Activated CD8-positive, alpha-beta memory T cell treated with anti-CD3 and anti-CD28 coated beads, Interleukin-2, amount 50 U/mL, for 1 hour (primary cell): ENCODE measurements around the gene OR4S1.
"Not testable (repeated sequence)": the region's sequence is repeated elsewhere in the genome, so short reads cannot be mapped to it uniquely, and the experiment has no call there.

ENCODE experiments used
- DNase-seq: peaks from one replicate; pipeline ENCODE4 v3.0.0-alpha.2; 2020; ENCODE audit errors: extremely low read depth

Gene OR4S1, protein sequence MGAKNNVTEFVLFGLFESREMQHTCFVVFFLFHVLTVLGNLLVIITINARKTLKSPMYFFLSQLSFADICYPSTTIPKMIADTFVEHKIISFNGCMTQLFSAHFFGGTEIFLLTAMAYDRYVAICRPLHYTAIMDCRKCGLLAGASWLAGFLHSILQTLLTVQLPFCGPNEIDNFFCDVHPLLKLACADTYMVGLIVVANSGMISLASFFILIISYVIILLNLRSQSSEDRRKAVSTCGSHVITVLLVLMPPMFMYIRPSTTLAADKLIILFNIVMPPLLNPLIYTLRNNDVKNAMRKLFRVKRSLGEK

DNA sequence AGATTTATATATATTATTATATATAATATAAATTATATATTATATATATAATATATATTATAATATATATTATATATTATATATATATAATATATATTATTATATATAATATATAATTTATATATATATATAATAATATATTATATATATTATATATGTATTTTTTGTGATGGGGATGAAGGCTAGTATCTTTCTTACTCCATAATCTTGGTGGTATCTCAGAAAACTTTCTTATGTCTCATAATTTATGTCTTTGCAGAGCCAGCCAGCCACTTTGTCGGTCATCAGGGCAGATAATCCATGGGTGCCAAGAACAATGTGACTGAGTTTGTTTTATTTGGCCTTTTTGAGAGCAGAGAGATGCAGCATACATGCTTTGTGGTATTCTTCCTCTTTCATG lies at the start of gene OR4S1:
OR4S1 (plus strand) TSS at position 301 of the 400 bp plus-strand sequence; CDS start at position 301, 0 bp downstream.
- DNase-seq, result no peak

DNA sequence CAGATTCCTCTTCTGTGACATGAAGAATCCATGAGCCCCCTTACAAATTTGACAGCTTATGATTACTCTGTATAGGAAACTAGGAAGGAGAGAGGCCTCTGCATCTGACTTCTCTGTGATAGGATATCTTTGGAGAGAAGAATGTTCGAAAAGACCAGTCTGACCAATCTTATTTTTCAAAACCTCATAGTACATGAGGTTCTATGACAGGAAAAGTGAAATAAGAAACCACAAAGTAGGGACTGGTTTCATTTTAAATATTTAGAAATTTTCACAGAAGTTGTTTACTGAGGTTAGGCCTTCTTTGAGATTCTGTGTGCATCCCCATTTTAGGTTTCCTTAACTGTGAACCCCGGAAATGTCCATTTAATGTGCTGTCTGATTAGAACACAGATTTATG lies 44.4 kb upstream of the OR4S1 start:
- no peak for DNase-seq

DNA sequence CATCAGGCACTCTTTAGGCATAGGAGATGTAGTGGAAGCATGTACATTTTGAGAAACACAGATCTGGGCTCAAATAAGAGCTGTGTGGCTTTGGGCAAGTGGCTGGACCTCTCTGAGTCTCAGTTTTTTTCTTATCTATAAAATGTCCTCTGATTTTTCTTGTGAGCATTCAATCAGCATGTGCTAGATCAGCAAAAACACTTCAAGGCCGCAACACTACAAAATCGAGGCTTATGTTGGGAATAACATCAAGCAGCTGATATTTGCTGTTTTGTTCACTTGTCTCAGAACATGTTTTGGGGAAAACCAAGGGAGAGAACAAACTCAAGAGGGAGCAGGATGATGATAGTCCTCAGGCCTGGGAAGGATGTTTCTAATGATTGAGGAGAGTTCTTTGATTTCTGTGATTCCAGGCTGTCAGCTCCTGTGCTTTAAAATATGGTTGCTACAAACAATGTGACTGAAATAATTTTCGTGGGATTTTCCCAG lies 42.6 kb upstream of the OR4S1 start, which contains the start of gene OR4X1:
OR4X1 (plus strand) TSS at position 439 of the 489 bp plus-strand sequence; CDS start at position 439, 0 bp downstream.
- DNase-seq, result no peak

DNA sequence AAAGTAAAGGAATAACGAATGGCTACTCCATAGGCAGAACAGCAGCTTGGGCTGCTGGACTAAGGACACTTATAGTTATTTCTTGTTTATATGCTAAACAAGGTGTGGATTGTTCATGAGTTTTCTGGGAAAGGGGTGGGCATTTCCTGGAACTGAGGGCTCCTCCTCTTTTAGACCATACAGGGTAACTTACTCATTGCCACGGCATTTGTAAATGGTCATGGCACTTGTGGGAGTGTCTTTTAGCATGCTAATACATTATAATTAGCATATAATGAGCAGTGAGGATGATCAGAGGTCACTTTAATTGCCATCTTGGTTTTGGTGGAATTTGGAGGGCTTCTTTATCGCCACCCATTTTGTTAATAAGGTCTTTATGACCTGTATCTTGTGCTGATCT lies 35.4 kb upstream of the OR4S1 start:
- no peak for DNase-seq

DNA sequence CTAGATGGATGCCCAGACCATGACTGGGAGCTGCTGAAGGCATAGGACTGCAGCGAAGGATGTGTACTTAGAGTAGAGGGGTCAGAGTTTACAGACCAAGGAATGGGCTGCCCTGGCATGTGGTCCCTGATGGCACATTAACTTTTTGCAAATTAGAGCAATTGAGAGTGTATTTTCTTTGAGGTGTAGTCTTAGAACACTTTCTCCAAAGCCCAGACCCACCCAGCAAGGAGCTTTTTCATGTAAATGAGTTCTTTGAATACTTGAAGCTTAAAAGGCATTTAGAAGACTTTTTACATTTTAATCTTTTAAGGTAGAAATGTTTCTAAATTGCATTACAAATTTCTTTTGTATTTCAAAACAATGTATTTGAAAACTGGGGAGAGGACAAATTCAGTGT lies 33.4 kb upstream of the OR4S1 start:
- DNase-seq, result no peak

DNA sequence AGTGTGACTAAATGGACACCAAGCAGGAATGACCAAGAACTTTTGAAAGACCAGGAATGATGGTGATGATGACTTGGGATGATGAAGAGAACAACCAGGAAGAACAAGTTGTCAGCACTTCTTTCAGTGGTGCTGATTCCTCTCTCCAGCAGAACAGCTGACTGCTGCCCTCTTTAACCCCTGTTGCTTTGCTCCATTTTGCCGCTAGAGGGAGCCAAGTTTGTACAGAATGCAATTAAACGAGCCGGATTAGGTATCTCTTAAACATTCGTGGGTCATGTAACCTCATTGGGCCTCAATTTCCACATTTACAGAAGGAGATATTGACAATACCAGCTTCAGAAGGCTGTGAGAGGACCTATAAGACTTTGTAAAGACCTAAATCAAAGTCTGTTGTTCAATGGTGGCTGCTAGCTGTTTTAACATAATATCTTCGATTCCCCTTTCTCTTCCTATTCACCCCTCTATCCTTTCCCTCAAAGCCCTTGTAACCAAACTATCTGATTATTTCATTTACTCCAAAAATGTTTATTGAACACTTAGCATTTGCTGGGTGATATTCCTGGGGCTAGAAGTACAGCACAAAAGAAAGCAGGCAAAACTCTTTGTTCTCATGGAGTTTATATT lies 1.9 kb downstream of the OR4S1 start:
- no peak for DNase-seq

DNA sequence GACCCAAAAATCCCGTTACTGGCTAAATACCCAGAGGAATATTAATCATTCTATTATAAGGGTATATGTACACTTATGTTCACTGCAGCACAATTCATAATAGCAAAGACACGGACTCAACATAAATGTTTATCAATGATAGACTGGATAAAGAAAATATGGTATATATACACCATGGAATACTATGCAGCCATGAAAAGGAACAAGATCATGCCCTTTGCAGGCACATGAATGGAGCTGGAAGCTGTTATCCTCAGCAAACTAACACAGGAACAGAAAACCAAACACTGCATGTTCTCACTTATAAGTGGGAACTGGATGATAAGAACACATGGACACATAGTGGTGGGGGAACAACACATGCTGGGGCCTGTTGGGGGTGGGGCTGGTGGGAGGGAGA lies 7.6 kb downstream of the OR4S1 start:
- not testable (repeated sequence) for DNase-seq

DNA sequence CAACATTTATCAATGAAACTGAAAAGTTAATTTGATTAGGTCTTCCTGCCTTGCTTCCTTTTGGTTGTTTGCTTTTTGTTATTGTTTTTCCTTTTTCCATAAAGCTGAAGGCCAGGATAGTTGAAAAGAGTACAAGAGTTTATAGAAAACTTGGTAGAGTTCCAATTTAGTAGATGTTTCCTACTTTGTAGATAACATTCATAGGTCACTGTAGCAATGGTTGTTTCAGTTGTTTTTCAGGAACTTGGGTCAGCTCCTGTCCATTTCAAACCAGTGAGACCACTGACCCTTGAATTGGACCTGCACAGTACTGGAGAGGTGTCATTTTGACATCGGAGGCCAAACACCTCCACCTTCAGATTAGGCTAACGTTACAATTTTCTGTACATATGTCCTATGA lies 13.8 kb downstream of the OR4S1 start:
- DNase-seq, result not testable (repeated sequence)

DNA sequence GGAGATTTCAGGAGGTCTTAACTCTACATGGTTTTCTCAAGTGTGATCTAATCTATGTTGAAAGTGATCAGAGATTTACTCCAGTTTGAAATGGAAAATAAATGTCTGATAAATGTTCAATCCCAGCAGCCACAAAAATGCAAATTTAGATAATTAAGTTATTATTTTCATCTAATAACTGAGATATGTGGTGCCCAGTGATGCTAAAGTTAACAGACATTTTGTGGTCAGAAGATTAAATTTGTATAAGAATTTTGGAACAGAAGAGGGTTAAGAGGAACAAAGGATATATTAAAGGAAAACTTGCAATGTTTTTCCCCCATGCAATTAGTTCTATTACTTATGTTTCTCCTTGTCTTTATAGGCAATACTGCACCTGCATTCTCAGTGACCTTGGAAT lies 18.6 kb downstream of the OR4S1 start, which contains the start of gene OR4C3:
OR4C3 (plus strand) TSS at position 301 of the 400 bp plus-strand sequence. CDS start 102 bp downstream, outside the sequence.
- DNase-seq, result not testable (repeated sequence)

DNA sequence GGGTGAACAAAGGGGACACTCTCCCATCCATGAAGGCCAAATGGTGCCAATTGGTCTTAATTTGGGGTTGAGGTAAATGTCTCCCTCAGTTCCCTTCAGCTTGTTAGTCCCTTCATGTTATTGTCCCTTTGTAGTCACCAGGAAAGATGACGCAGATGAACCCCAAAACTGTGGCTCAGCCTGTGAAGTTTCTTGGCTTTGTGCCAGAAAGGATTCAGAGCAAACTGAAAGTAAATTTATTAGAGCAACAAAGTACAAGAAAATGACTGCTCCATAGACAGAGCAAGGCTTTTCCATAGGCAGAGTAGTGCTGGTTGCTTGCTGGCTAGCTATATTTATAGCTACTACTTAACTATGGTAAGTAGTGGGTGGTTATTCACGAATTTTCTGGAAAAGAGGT lies 35.4 kb downstream of the OR4S1 start:
- DNase-seq, result no peak

DNA sequence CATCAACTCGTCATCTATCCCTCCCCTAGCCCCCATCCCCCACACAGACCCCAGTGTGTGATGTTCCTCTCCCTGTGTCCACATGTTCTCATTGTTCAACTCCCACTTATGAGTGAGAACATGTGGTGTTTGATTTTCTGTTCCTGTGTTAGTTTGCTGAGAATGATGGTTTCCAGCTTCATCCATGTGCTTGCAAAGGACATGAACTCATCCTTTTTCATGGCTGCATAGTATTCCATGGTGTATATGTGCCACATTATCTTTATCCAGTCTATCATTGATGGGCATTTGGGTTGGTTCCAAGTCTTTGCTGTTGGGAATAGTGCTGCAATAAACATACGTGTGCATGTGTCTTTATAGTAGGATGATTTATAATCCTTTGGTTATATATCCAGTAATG lies 36.5 kb downstream of the OR4S1 start:
- DNase-seq, result not testable (repeated sequence)

DNA sequence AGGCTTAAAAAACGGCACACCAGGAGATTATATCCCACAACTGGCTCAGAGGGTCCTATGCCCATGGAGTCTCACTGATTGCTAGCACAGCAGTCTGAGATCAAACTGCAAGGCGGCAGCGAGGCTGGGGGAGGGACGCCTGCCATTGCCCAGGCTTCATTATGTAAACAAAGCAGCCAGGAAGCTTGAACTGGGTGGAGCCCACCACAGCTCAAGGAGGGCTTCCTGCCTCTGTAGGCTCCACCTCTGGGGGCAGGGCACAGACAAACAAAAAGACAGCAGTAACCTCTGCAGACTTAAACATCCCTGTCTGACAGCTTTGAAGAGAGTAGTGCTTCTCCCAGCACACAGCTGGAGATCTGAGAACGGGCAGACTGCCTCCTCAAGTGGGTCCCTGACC lies 40.3 kb downstream of the OR4S1 start:
- DNase-seq, result not testable (repeated sequence)

DNA sequence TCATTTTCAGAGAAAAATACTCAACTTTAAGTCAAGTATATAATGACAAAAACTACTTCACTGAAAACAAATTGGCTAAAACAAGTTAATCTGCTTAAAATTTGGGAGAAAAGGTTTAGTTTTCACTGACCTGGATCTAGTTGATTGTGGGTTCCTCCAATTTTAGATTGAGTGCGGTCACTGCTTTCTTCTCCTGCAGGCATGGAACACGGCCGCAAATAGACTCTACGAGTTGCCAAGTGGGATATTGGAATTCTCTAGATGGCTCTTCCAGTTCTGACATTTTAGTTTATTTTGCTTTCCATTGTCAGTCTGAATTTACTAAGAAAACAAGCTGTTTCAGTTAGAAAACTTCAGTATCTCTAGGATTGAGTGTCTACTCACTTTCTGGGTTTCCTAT lies 48.0 kb downstream of the OR4S1 start:
- DNase-seq, result no peak

DNA sequence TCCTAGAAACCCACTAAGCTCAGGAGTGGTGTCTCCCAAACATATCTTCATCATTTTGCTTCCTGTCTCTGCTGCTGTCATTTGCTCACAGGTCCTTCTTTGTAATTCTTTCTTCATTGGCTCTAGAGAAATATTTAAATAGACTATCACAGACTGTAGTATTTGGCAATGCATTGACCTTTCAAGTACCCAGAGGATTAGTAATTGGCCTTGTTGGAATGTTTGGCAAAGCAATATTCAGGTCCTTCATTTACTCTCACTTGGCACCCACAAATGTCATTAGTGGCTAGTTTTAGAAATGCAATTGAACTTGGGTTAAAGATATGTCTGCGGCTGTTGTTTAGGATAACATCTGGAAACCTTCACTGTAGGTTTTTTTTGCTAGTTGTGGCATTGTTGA lies 48.7 kb downstream of the OR4S1 start:
- no peak for DNase-seq
